Astrocyte (in vitro differentiated cells and primary cell): Measurements from ENCODE around the gene CDC42BPA. TPM values are rescaled to one million over a fixed set of nuclear protein-coding genes. Genes with fewer than 3 reads are reported as not detected.
A peak's percentile ranks its signal among the peaks of the same experiment; 100 is the strongest.
"Not testable (repeated sequence)": the region's sequence is repeated elsewhere in the genome, so short reads cannot be mapped to it uniquely, and the experiment has no call there.

Experiments used
- DNase-seq: peaks from one replicate; pipeline ENCODE4 v3.0.0-alpha.2; 2010; ENCODE audit warnings: low read depth
- FAIRE-seq: peaks from 2 replicates; lab custom pipeline; 2011; peaks lifted over from hg19 to GRCh38; lab: Jason Lieb, UNC
- H2AFZ ChIP-seq: 2 replicates; pipeline ENCODE4 v1.6.0; 2012; ENCODE audit warnings: low read depth, low read length, inconsistent platforms
- H3K27ac ChIP-seq: 2 replicates; pipeline ENCODE4 v1.5.1; 2011; ENCODE audit warnings: low read depth, low read length, inconsistent platforms
- H3K27me3 ChIP-seq: 2 replicates; pipeline ENCODE4 v1.6.0; 2011; ENCODE audit warnings: low read length, inconsistent platforms; ENCODE audit not compliant: insufficient read depth
- H3K36me3 ChIP-seq: 2 replicates; pipeline ENCODE4 v1.5.1; 2011; ENCODE audit warnings: low read length, inconsistent platforms; ENCODE audit not compliant: insufficient read depth
- H3K4me1 ChIP-seq: 2 replicates; pipeline ENCODE4 v1.5.1; 2011; ENCODE audit warnings: low read length, inconsistent platforms; ENCODE audit not compliant: insufficient read depth
- H3K4me2 ChIP-seq: 2 replicates; pipeline ENCODE4 v1.6.0; 2012; ENCODE audit warnings: low read length, inconsistent platforms
- H3K4me3 ChIP-seq: 2 replicates; pipeline ENCODE4 v1.5.1; 2011; ENCODE audit warnings: low read depth, mild to moderate bottlenecking, low read length, inconsistent platforms; ENCODE audit not compliant: insufficient read depth
- H3K79me2 ChIP-seq: 2 replicates; pipeline ENCODE4 v1.6.0; 2012; ENCODE audit warnings: mild to moderate bottlenecking, low read length, inconsistent platforms; ENCODE audit not compliant: insufficient read depth
- H3K9ac ChIP-seq: 2 replicates; pipeline ENCODE4 v1.6.0; 2012; ENCODE audit warnings: mild to moderate bottlenecking, low read length, inconsistent platforms
- H3K9me3 ChIP-seq: 2 replicates; pipeline ENCODE4 v1.5.1; 2012; ENCODE audit warnings: low read depth, mild to moderate bottlenecking, low read length, inconsistent platforms; ENCODE audit not compliant: insufficient read depth
- H4K20me1 ChIP-seq: 2 replicates; pipeline ENCODE4 v1.6.0; 2012; ENCODE audit warnings: low read length, inconsistent platforms; ENCODE audit not compliant: insufficient read depth
- H3K27ac Mint-ChIP-seq: one replicate; pipeline ENCODE4 v1.8.0; 2021; ENCODE audit warnings: mild to moderate bottlenecking, mixed read lengths; ENCODE audit not compliant: unreplicated experiment
- H3K27me3 Mint-ChIP-seq: one replicate; pipeline ENCODE4 v1.8.0; 2021; ENCODE audit warnings: low read depth, mixed read lengths; ENCODE audit not compliant: unreplicated experiment
- H3K36me3 Mint-ChIP-seq: one replicate; pipeline ENCODE4 v1.8.0; 2021; ENCODE audit warnings: low read depth, mixed read lengths; ENCODE audit not compliant: unreplicated experiment
- H3K4me1 Mint-ChIP-seq: one replicate; pipeline ENCODE4 v1.8.0; 2021; ENCODE audit warnings: low read depth, mixed read lengths; ENCODE audit not compliant: unreplicated experiment
- H3K4me3 Mint-ChIP-seq: one replicate; pipeline ENCODE4 v1.8.0; 2021; ENCODE audit warnings: mild to moderate bottlenecking, moderate library complexity, mixed read lengths; ENCODE audit not compliant: unreplicated experiment
- H3K9me3 Mint-ChIP-seq: one replicate; pipeline ENCODE4 v1.8.0; 2021; ENCODE audit warnings: mild to moderate bottlenecking, mixed read lengths; ENCODE audit not compliant: unreplicated experiment
- CTCF ChIP-seq: IDR thresholded peaks from 2 replicates; pipeline ENCODE4 v1.5.1; 2011; ENCODE audit warnings: low read depth, mild to moderate bottlenecking, inconsistent platforms, low read length, moderate library complexity; ENCODE audit not compliant: insufficient read depth
- EZH2 ChIP-seq: IDR thresholded peaks from 2 replicates; pipeline ENCODE4 v1.6.1; 2012; ENCODE audit warnings: mild to moderate bottlenecking, low read length, inconsistent platforms; ENCODE audit not compliant: insufficient read depth
- total RNA-seq: library from RNA; stranded (reverse); gene quantifications from 2 replicates; pipeline ENCODE4 v1.2.1, GENCODE V29; 2021

The CDC42BPA gene
- total RNA-seq, 1 donor from 2014 or later, result 34.5 TPM

- Mint-ChIP-seq H3K27ac (peak overlapping the region; percentile 38), H3K36me3 (peaks cover 15% of the 10 kb centered on the region), H3K27me3 (no peaks in the 10 kb centered on the region), H3K4me1 (peaks cover 7% of the 10 kb centered on the region), H3K4me3 (no peak overlapping the region), H3K9me3 (no peaks in the 10 kb centered on the region)
- Histone ChIP-seq H3K79me2 (no peaks in the 10 kb centered on the region), H4K20me1 (no peaks in the 10 kb centered on the region), H3K27ac (no peak overlapping the region), H3K4me1 (no peaks in the 10 kb centered on the region), H3K4me3 (no peak overlapping the region), H3K36me3 (peaks cover 4% of the 10 kb centered on the region), H3K27me3 (no peaks in the 10 kb centered on the region), H2AFZ (no peak overlapping the region), H3K4me2 (no peak overlapping the region), H3K9ac (no peak overlapping the region), H3K9me3 (no peaks in the 10 kb centered on the region)
- TF ChIP-seq CTCF (no peak), EZH2 (no peak)
- no peak for FAIRE-seq
- DNase-seq, result peak; percentile 7
These were observed 183.5 kb downstream of the CDC42BPA start for GRCh38 chr1:227134686-227135314.

- peaks cover 15% of the 10 kb centered on the region for H3K36me3 Mint-ChIP-seq
- not testable (repeated sequence) for H3K9me3 ChIP-seq, H3K4me2 ChIP-seq, H3K4me3 Mint-ChIP-seq, DNase-seq, H3K4me1 Mint-ChIP-seq, H3K79me2 ChIP-seq, FAIRE-seq, H4K20me1 ChIP-seq, H3K36me3 ChIP-seq, H3K4me1 ChIP-seq, H3K4me3 ChIP-seq, H3K9me3 Mint-ChIP-seq, H3K27ac Mint-ChIP-seq, H2AFZ ChIP-seq, H3K9ac ChIP-seq, H3K27ac ChIP-seq, H3K27me3 Mint-ChIP-seq, H3K27me3 ChIP-seq
These were observed 185.6 kb downstream of the CDC42BPA start for GRCh38 chr1:227132695-227133094.

GRCh38 chr1:227131193-227131592, 187.1 kb downstream of the CDC42BPA start:
- no peak overlapping the region for H3K4me3 ChIP-seq
- H2AFZ ChIP-seq, result no peak overlapping the region
- no peaks in the 10 kb centered on the region for H3K36me3 ChIP-seq
- H3K27me3 ChIP-seq, result no peaks in the 10 kb centered on the region
- no peaks in the 10 kb centered on the region for H3K4me1 ChIP-seq
- Mint-ChIP-seq H3K27me3 (no peaks in the 10 kb centered on the region), H3K9me3 (no peaks in the 10 kb centered on the region), H3K27ac (no peak overlapping the region), H3K4me3 (no peak overlapping the region), H3K36me3 (peaks cover 15% of the 10 kb centered on the region), H3K4me1 (peaks cover 2% of the 10 kb centered on the region)
- no peak overlapping the region for H3K27ac ChIP-seq
- H3K9ac ChIP-seq, result no peak overlapping the region
- no peaks in the 10 kb centered on the region for H4K20me1 ChIP-seq
- DNase-seq (peak; percentile 25), FAIRE-seq (no peak)
- H3K9me3 ChIP-seq, result no peaks in the 10 kb centered on the region
- no peaks in the 10 kb centered on the region for H3K79me2 ChIP-seq
- TF ChIP-seq CTCF (peak; percentile 56), EZH2 (no peak)
- no peak overlapping the region for H3K4me2 ChIP-seq
